Nephron (organoid): ENCODE measurements around the gene SLC22A3.

Source experiments
- H3K27ac Mint-ChIP-seq, 3 experiments: 2 replicates each; pipeline ENCODE4 v1.8.0; 2020; ENCODE audit warnings: mixed read lengths in 3 of 3, mild to moderate bottlenecking in 2 of 3, moderate library complexity in 1 of 3
- H3K27me3 Mint-ChIP-seq: 2 replicates; pipeline ENCODE4 v1.8.0; 2021; ENCODE audit warnings: low read depth, mild to moderate bottlenecking, moderate library complexity, mixed read lengths
- H3K36me3 Mint-ChIP-seq: 2 replicates; pipeline ENCODE4 v1.8.0; 2020; ENCODE audit warnings: low read depth, mixed read lengths
- H3K4me1 Mint-ChIP-seq: 2 replicates; pipeline ENCODE4 v1.8.0; 2020; ENCODE audit warnings: mixed read lengths
- H3K4me3 Mint-ChIP-seq, 3 experiments: 2 replicates each; pipeline ENCODE4 v1.8.0; 2020; ENCODE audit warnings: mild to moderate bottlenecking in 3 of 3, mixed read lengths in 3 of 3, moderate library complexity in 2 of 3
- H3K9me3 Mint-ChIP-seq: 2 replicates; pipeline ENCODE4 v1.8.0; 2020; ENCODE audit warnings: mixed read lengths
- TF ChIP-seq, protein P1 (sequence below), 3 experiments: fragments of 200-600 bp; sonication (generic); IDR thresholded peaks; one replicate each; pipeline ENCODE4 v1.5.0; 2021; ENCODE audit warnings: antibody characterized with exemption in 3 of 3; ENCODE audit not compliant: unreplicated experiment in 3 of 3

SLC22A3 gene

DNA sequence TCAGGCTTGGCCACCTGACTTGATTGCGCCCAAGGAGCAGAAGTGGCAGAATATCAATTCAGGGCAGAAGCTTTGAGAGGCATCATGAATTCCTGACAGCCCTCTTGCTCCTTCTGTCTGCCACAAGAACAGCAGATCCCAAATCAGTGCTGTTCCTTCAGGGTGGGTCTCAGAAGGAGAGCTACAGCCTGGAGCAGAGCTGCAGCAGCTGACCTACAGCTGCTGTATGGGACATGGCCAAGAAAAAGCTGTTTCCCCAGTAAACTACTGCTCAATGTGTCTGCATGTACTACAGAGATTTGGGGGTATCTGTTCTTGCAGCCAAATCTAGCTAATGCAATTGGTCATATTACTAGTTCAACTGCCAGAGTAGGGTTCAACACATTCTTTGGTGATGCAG, 69.0 kb downstream of the SLC22A3 start:
- Mint-ChIP-seq H3K4me3 (no peak overlapping the region), H3K4me1 (peaks cover 39% of the 10 kb centered on the region)
- TF ChIP-seq, protein P1, sequence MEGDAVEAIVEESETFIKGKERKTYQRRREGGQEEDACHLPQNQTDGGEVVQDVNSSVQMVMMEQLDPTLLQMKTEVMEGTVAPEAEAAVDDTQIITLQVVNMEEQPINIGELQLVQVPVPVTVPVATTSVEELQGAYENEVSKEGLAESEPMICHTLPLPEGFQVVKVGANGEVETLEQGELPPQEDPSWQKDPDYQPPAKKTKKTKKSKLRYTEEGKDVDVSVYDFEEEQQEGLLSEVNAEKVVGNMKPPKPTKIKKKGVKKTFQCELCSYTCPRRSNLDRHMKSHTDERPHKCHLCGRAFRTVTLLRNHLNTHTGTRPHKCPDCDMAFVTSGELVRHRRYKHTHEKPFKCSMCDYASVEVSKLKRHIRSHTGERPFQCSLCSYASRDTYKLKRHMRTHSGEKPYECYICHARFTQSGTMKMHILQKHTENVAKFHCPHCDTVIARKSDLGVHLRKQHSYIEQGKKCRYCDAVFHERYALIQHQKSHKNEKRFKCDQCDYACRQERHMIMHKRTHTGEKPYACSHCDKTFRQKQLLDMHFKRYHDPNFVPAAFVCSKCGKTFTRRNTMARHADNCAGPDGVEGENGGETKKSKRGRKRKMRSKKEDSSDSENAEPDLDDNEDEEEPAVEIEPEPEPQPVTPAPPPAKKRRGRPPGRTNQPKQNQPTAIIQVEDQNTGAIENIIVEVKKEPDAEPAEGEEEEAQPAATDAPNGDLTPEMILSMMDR (IDR thresholded peaks at IDR 0.05; ENCODE audit: unreplicated experiment in 3 of 3): no peak

DNA sequence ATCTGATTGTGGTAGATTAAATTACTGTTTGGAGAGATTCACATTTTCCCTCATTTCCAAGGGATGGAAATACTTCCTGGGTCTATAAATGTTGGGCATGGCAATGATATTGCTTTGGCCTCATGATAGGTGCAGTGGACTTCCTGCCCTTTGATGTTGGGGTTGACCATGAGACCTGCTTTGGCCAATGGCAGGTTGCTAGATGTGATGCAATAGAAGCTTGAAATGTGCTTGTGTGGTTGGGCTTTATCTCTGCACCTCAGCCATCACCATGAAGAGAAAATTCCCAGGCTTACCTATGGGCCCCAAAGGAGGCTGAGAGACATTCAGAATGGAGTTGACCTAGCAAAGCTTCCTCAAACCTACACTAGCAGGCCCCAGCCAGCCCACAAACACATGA, 69.4 kb downstream of the SLC22A3 start:
- Mint-ChIP-seq H3K4me1 (peaks cover 40% of the 10 kb centered on the region), H3K9me3 (peaks cover 3% of the 10 kb centered on the region), H3K27ac (peak overlapping the region in 1 of 3 experiments; percentile 46), H3K4me3 (no peak overlapping the region), H3K27me3 (peaks cover 17% of the 10 kb centered on the region), H3K36me3 (no peaks in the 10 kb centered on the region)
- TF ChIP-seq, protein P1 (IDR thresholded peaks at IDR 0.05; ENCODE audit: unreplicated experiment in 3 of 3): no peak

More for the DNA sequence above, 69.0 kb downstream of the SLC22A3 start:
- peaks cover under 1% of the 10 kb centered on the region for H3K9me3 Mint-ChIP-seq
- H3K27me3 Mint-ChIP-seq: peaks cover 13% of the 10 kb centered on the region
- no peaks in the 10 kb centered on the region for H3K36me3 Mint-ChIP-seq
- peak overlapping the region in 2 of 3 experiments; percentile 30 to 46 for H3K27ac Mint-ChIP-seq

DNA sequence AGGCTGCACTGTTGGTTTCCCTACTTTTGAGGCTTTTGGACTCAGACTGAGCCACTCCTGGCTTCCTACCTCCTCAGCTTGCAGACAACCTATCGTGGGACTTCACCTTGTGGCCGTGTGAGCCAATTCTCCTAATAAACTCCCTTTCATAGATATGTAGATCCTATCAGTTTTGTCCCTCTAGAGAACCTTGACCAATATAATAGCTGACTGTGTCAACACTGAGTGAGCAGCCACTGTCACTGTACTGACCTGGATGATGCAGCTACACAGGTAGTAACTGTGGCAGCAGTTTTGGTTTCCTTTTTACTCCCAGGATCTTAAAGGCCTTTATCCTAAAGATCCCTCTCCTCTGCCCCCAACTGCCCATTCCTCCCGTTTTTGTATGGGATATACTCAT, 70.2 kb downstream of the SLC22A3 start:
- H3K27me3 Mint-ChIP-seq: peaks cover 17% of the 10 kb centered on the region
- no peak overlapping the region for H3K27ac Mint-ChIP-seq
- TF ChIP-seq, protein P1 (IDR thresholded peaks at IDR 0.05; ENCODE audit: unreplicated experiment in 3 of 3): no peak
- H3K36me3 Mint-ChIP-seq: no peaks in the 10 kb centered on the region
- H3K9me3 Mint-ChIP-seq: peaks cover 3% of the 10 kb centered on the region
- H3K4me3 Mint-ChIP-seq: no peak overlapping the region
- peaks cover 40% of the 10 kb centered on the region for H3K4me1 Mint-ChIP-seq

GRCh38 chr6:160419488-160419887, 71.3 kb downstream of the SLC22A3 start:
- TF ChIP-seq, protein P1 (IDR thresholded peaks at IDR 0.05; ENCODE audit: unreplicated experiment in 3 of 3): no peak
- Mint-ChIP-seq H3K4me1 (peaks cover 40% of the 10 kb centered on the region), H3K36me3 (no peaks in the 10 kb centered on the region), H3K27ac (no peak overlapping the region), H3K4me3 (no peak overlapping the region), H3K9me3 (peaks cover 3% of the 10 kb centered on the region), H3K27me3 (peaks cover 18% of the 10 kb centered on the region)

- no peaks in the 10 kb centered on the region for H3K36me3 Mint-ChIP-seq
- TF ChIP-seq, protein P1 (IDR thresholded peaks at IDR 0.05; ENCODE audit: unreplicated experiment in 3 of 3): no peak
Observed at GRCh38 chr6:160420253-160420968, 72.2 kb downstream of the SLC22A3 start.

More at GRCh38 chr6:160420253-160420968, 72.2 kb downstream of the SLC22A3 start:
- H3K4me3 Mint-ChIP-seq: no peak overlapping the region
- no peak overlapping the region for H3K27ac Mint-ChIP-seq
- H3K27me3 Mint-ChIP-seq: peaks cover 16% of the 10 kb centered on the region
- H3K9me3 Mint-ChIP-seq: peaks cover 3% of the 10 kb centered on the region
- H3K4me1 Mint-ChIP-seq: peaks cover 40% of the 10 kb centered on the region
